Upper lobe of left lung (tissue), 4 donors: Measurements from ENCODE around the gene TMEM135.

Source experiments
- POLR2AphosphoS5 ChIP-seq, 2 donors: sonication (generic); formaldehyde crosslinking; IDR thresholded peaks; one replicate each; pipeline ENCODE4 v1.5.1; 2017; ENCODE audit warnings: antibody characterized with exemption in 2 of 2
- TF ChIP-seq, protein P1 (sequence below), 6 experiments: fragments of 450-650 bp in 4 of 6; fragments of 200-600 bp in 2 of 6; sonication (generic) in 2 of 6; IDR thresholded peaks; one replicate each; pipeline ENCODE4 v1.5.1; 2016 to 2019; ENCODE audit warnings: antibody characterized with exemption in 6 of 6

DNA sequence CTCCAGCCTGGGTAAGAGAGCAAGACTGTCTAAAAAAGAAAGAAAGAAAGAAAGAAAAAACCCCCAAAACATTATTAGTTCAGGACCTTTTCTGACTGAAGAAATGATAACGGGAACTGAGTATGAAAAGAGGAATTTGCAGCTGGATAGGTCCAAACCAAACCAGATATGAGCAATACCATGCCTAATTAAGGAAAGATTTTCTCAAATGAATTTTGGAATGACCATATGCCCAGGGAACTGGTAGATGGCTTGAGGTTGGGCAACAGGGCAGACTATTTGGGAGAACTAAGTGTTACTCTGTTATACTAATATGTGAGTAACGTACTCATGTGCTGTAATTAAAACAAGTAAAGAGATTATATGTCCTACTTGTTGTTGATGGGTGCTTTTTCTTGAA lies 186.1 kb downstream of the TMEM135 start:
- TF ChIP-seq POLR2AphosphoS5 (IDR thresholded peaks at IDR 0.05) = no peak
- TF ChIP-seq, protein P1, sequence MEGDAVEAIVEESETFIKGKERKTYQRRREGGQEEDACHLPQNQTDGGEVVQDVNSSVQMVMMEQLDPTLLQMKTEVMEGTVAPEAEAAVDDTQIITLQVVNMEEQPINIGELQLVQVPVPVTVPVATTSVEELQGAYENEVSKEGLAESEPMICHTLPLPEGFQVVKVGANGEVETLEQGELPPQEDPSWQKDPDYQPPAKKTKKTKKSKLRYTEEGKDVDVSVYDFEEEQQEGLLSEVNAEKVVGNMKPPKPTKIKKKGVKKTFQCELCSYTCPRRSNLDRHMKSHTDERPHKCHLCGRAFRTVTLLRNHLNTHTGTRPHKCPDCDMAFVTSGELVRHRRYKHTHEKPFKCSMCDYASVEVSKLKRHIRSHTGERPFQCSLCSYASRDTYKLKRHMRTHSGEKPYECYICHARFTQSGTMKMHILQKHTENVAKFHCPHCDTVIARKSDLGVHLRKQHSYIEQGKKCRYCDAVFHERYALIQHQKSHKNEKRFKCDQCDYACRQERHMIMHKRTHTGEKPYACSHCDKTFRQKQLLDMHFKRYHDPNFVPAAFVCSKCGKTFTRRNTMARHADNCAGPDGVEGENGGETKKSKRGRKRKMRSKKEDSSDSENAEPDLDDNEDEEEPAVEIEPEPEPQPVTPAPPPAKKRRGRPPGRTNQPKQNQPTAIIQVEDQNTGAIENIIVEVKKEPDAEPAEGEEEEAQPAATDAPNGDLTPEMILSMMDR (IDR thresholded peaks at IDR 0.05) = no peak
